HG02759 (cell line): ENCODE data around the gene RGS3.

Experiments
- ATAC-seq: cut with Tn5 transposase; IDR thresholded peaks from one replicate; pipeline ENCODE4 v1.9.1; 2021; ENCODE audit warnings: mild to moderate bottlenecking, moderate library complexity; ENCODE audit not compliant: unreplicated experiment

RGS3 gene

DNA sequence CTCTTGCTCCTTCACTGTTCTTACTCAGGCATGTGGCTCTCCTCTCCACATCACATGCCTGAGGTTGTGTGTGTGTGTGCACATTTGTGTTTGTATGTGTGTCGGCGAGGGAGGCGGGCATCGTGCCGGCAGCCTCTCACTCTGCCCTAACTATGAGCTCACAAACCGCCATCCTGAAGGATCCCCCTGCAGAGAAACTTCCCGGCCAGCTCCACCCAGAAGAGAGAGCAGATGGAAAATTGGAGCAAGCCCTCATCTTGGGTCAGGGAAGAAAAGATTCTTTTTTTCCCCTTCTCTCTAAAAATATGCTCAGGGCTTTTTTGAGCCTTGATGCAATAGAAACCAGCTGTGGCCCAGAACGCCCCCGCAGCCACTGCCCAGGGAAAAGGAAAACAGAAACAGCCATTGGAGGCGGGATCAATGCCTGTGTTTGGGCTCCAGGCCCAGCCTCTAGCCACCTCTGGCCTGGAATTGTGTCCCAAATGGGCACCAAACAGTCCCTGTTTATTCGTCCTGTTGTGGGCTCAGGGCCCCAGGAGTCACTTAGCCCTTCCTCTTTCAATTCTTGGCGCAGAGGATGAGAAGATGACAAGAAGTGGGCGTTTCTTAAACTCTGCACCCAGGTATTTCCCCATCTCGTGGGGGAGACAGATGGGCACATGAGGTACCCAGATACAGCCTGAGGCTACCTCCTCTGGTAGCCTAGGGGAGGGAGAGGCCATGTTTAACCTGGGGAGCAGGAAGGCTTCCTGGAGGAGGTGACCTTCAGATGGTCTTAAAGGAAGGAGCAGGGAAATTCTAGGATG lies 151.5 kb downstream of the RGS3 start:
- peak; percentile 66 for ATAC-seq

DNA sequence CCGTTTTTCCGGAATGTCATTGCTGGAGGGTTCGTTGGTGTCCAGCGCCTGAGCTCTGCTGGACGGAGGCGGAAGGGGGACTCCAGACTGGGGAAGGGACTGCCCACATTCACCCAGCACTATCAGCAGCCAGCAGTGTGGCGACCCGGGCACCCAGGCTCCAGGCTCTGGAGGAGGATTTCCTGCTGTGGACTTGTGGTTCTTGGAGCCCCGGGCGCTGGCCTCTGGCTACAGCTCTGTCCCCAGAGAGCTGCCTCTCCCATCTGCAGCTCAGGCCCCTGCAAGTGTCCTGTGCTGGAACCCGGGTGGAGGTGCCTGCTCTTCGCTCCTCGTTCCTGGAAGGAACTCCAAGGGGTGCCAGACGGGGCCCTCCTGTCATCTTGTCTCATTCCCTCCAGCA lies 152.6 kb downstream of the RGS3 start:
- ATAC-seq, result no peak

DNA sequence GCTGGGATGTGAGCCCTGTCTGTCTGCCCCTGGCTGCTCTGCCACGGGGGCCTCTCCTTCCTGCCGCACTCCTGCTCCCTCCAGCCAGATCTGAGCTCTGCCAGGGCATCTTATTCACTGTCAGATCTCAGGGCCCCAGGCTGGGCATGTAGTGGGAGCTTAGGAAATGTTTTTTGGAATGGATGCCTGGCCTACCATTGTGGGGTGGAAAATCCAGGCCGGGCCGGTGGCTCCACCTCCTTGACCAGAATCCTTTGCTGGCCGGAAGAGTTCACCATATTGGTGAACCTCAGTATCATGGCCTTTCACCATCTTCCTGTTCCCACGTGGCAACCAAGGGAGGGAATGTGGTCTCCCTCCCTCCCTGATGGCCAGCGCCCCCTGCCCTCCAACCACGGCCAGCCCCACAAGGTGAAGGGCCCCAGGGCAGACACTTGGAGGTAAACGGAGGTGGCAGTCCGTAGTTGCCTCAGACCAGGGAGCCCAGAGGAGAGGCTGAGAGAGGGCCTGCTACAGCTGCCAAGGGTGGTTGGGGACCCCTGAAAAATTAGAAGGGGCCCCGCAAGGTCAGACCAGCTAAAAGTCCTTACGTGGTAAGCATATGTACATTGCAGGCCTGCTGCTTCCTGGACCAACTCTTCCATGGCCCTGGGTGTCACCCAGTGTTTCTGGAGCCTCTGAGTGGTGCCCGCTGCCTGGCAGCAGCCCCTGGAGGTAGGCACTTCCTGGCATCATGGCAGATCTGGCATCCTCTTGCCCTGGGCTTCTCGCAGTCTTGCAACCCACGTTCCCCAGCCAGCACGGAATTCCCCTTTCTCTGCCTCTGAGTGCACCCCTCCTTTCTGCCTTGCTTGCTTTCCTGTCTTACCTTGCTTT lies 153.3 kb downstream of the RGS3 start:
- no peak for ATAC-seq

DNA sequence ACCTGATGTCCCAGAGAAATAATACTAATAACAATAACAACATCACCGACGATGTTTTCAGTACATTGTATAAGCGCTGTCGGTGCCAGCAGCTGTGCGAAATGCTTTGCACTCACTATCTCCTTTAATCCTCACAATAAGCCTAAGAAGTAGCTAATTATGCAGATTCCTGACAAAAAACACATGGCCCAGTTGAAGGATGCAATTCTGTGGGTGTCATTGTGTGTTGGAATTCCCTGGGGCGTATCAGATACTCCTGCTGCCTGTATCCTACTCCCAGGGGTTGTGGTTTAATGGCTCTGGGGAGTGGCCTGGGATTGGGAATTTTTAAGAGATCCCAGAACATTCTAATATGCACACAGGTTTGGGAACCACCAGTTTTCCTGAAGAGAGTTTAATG lies 154.0 kb downstream of the RGS3 start:
- ATAC-seq, result no peak

DNA sequence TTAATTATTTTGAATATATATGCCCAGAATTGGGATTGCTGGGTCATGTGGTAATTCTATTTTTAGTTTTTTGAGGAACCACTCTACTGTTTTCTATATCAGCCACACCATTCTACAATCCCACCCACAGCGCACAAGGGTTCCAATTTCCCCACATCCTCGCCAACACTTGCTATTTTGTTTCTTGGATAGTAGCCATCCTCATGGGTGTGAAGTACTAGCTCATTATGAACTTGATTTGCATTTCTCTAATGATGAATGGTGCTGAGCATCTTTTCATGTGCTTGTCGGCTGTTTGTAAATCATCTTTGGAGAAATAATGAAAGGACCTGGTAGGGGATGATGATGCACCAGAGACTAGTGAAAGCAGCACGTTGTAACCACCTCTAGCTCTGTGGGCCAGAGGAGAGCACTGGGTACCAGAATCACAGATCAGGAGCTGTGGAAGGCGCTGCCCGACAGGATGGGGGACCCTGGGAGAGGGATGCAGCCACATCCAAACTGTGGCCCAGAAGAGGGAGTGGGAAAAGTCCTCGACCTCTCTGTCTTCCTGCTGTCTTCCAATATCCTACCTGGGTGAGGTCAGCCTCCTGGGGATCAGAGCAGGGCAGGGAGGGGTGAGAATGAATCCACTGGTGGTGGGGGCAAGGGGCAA lies 155.4 kb downstream of the RGS3 start:
- no peak for ATAC-seq

DNA sequence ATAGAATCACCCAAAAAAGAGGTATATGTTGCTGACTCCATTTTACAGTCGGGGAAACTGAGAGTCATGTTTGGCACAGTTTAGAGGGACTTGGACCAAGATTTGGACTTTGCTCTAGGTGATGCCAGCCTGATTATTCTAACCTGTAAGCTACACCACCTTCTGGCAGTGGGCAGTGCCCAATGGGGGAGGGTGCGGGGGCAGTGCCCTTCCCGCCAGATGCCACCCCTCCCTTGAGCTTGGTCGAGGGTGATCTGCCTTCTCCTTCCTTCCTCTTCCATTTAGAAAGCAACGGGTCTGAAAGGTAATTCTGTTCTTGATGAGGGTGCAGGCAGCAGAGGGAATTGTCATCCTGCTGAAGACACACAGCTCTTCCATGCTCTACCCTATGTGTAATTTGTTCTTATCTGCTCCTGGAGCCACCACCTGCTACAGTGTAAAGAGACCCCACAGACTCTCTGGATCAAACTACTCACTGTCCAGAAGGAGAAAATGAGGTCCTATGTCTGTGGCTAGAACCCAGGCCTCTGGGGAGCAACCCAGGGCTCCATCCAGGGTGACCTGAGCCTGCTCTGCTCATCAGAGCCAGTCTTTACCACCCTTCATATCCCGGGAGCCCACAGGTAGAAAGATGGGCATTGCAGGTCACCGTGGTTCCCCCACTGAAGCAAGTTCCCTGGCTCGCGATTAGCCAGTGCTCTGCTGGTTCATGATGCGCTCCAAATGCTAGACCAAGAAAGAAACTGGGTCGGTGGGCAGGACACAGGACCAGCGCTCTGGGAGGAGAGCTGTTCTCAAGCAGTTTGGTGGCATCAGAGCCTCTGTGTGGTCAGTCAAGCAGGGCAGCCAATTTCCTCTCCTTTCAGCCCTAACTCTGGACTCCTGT lies 156.2 kb downstream of the RGS3 start:
- ATAC-seq, result no peak

DNA sequence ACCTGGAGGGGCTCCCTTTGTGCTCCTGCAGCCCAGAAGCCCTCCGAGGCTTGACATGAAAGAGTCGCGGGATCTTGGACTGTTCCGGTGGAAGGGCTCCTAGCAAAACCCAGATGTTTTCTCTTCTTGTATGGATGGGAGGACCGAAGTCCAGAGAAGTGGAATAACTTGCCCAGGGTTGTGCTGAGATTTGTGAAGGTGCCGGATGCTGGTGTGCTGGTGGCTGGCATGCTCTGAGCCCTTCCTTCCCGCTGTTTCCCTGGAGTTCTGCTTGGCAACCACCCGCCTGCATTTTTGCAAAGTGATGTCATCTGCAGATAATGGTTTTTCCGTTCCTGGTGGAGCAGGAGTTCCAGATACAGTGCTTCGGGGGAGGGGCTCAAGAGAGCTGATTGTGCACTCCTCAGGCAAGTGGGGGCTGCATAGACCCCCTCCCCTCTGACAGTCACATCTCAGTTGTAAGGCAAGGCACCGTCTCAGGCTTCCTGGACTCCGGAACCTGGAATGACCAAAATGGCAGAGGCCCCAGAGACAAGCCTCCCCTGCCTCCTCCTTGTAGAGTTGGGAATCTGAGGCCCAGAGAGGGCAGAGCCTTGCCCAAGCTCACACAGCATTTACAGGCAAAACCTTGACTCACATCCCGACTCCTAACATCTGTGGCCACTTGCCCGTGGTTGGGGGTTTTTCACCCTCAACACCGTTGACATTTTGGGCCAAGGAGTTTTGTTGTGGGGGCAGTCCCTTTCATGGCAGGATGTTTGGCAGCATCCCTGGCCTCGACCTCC lies 157.0 kb downstream of the RGS3 start:
- ATAC-seq, result no peak

DNA sequence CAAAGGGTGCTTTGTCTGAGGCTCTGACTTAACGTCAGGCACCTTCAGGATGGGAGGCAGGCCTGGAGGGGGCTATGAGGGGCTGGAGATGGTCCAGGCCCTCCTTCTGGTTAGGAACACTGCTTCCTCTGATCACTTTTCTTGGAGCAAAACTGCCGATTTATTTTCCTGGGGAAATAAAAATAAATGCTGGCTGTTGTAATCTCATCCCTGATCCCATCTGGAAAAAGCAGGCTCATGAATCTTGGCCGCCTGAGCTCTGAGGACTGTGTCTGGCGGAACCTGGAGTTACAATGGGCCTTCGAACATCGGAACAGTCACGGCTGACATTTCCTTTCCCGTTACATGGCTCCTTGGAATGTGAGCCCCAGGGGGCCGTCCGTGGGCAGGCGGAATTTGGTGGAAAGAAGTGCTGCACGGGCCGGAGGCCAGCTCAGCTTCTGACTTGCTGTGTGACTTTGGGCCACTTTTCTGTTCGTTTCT lies 157.8 kb downstream of the RGS3 start:
- ATAC-seq, result no peak

DNA sequence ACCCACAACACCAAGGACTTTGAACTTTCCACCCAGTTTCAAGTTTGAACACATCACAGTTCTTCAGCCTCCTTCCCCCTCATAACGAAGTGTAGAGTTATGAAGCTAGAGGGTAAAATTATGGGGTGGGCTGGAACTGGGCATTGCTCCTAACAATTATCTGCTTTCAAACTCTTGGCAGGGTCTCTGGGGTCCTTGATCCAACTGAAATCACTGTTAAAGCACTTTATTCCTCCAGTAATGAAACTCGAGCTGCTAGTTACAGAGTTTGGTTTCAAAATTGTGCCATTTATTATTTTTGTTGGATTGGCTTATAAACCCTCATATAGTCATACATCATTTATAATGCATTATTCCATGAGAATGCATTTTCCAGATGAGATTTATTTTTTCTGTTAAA lies 158.5 kb downstream of the RGS3 start:
- ATAC-seq, result no peak

DNA sequence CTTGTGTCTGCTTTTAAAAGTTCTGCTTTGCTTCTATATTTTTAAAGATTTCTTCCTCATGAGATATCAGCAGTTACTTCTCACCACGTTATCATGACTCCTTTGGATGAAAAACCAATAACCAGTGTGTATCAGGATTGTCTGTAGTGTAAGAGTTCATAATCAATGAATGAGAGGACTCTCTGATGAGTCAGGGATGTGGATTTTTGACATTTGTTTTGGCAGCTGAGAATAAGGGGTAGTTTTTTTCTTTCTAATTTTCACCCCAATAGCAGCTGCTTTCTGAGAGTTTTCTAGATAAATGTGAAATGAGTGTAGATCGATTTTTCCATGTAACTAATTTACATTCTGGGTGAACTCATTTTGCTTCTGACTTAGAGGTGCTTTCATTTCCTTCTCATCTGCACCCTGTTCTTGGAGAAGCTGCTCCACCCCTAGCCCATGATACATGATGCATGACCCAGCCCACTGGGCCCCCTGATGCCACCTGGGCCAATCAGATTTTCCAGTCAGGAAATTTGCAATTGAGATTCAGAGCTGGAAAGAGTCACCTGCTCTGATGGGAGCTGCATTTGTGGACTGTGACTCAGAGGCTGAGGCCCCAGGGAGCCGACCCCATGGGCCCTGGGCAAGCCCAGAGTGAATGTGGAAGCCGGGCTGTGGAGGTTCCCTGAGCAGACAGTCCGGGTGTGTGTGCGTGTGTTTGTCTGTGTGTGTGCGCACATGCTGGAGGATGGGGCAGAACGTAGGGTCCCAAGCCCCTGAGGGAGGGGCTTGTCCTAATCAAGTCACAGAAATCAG lies 159.3 kb downstream of the RGS3 start:
- peak; percentile 86 for ATAC-seq

DNA sequence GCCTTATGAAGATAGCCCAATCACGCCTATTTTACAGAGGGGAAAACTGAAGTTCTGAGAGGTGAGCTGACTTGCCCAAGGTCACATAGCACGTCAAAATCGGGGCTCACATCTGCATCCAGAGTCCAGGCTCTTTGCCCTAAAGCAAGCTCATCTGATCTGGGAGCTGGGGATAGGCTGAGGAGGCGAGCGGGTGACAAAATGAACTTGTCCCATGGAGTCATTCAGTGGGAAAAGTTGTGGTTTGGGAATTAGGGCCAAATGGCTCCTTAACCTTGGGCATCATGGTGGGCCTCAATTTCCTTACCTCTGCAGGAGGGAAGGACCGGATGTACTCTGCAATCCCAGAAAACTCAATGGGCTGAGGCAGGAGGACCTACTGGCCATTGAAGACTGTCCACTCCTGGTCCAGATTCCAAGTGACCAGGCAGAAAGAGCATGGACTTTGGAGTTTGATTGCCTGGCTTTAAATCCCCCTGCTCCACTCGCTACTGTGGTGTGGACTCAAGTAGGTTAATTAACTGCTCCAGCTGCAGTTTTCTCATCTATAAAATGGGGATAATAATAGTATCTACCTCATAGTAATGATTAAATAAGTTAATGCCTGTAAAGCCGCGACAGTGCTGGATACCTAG lies 160.4 kb downstream of the RGS3 start:
- ATAC-seq, result no peak

DNA sequence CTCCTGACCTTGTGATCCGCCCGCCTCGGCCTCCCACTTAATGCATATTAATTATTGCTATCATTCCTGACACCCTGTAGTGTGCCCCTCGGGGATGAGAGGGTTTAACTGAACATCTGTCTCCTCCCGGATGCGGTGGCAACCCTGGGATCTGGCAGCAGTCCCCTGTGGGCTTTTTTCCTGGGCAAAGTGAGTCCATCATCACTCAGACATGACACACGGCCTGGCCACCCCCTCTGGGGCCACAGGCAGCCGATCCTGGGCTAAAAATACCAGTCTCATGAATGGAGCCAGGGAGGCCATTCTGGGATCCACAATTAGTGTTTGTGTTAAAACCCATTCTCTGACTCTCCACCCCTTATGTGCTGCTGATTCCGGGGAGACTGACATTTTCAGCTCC lies 161.2 kb downstream of the RGS3 start:
- no peak for ATAC-seq

DNA sequence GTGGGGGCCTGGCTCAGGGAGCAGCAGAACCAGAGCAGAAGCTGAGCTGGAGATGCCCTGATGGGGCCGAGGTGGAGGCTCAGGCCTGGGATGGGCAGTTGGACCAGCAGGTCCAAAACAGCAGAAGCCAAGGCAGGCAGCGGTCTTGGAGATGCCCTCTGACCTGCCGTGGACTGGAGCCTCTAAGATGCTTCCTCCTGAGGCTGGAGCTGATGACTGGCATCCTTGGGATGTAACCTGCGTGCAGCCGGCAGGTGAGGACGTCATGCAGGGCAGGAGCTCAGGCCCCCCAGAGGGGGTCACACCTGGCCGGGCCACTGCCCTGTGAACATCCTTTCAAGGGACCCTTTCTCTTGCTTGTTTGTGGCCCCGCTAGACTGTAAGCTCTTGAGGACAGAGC lies 162.0 kb downstream of the RGS3 start:
- ATAC-seq, result no peak

DNA sequence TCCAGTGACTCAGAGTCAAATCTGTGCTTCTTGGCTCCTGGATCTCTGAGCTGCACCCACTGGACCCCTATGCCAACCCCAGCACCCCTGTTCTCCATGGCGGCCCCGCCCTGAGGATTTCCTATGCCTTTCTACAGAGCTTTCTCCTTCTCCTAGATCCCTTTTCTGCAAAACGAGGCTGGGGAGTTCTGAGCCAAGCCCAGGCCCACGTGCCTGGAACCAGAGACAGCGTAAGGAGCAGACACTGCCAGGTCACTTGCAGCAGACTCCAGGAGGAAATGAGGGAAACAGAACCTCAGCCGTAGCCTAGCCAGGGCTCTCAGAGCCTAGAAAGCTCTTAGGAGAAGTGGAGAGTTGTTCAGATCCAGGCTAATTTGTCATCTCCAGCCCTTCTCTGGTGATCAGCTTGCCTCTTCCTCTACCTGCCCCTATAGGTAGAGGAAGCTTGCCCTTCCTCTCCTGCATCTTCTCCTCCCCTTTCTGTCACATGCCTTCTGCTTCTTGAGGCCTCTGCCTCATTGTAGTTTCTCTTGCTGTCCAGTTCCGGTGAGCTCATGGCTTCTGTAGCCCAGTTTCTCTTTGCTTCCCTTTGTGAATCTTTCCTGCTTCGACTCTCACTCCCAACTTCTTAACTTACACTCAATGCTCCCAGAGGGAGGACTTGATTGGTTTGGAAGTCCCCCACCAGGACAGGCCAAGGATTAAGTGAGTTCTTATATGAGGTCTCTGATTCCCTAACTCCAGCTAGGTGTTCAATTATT lies 163.4 kb downstream of the RGS3 start:
- no peak for ATAC-seq

DNA sequence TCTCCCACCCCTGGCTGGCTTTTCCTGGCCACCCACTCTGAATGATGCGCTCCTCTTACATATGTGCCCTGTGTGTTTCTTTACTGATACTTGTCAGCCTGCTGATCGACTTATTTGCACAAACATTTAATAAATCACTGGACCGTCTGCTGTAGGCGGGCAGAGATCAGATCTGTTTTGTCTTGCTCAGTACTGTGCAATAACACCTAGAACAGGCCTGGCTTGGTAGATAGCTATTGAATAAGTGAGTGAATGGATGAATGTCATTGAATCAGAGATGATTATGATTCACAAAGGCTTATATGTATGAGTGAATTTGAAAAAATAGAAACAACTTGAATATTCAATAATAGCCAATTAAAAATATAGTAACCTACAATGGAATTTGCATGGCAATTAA lies 165.1 kb downstream of the RGS3 start:
- ATAC-seq, result no peak

DNA sequence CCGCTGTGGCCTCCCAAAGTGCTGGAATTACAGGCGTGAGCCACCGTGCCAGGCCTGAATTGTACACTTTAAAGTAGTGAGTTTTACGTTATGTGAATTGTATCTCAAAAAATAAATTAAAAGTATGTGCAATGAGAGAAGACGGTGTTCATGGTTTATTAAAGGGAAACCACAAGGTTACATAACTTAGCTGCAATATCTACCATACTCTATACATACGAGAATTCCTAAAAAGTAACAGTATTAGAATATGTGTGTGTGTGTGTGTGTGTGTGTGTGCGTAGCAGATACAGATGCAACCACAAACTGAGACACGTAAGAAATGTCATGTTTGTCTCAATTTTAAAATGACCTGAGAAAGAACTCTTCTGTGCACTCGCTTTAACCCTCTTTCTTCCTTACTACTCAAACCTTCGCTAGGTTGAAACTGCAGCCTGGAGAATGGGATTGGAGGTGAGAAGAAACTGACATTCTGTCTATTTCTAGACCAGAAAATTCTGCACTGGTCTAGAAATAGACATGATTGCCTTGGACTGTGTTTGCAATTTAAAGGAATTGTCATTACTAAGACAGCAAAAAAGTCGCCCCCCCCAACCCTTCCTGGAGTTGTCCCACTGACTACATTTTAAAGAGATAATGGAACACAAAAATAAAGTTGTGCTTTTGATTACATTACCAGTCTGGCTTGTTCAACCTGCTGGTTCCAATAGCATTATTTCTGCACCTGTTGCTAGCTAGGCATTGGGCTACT lies 167.0 kb downstream of the RGS3 start:
- ATAC-seq, result no peak

DNA sequence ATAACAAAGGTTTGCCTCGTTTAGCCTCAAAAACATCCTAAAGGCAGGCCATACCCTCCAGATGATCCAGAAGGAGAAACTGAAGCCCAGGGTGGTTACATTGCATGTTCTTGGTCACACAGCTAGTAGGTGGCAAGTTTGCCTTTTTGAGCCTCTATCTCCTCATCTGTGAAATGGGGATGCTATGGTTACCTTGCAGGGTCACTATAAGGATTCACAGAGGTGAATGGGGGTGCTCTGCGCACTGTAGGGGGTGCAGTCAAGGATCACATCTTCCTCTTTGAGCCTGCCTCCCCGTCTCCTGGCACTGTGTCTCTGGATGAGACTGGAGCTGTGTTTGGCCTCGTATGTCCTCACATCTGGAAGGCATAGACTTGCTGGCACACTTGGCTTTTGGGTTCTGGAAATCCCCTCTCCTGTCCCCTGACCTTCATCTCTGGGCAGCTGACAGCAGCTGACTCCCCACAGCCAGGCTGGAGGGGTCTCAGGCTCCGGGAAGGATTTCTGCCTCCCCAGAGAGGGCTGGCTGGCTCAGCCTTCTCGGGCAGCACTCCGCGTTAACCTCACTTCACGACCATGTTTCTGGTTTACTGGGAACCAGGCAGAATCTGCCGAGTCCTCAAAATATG lies 167.7 kb downstream of the RGS3 start:
- no peak for ATAC-seq
